GM12878 (cell line): ENCODE results near the gene FBLN1.

Experiments used
- CTCF ChIP-seq, 3 experiments: IDR thresholded peaks in 2 of 3; conservative IDR thresholded peaks in 1 of 3; 2 replicates each; pipeline ENCODE4 v1.5.1; 2011; ENCODE audit warnings: low read depth in 3 of 3, low read length in 3 of 3, mild to moderate bottlenecking in 3 of 3, control low read depth in 2 of 3, moderate library complexity in 2 of 3, inconsistent platforms in 1 of 3, mixed read lengths in 1 of 3; ENCODE audit not compliant: control insufficient read depth in 2 of 3, insufficient read depth in 1 of 3; ENCODE audit errors: extremely low read depth in 1 of 3
- E4F1 ChIP-seq: fragments of 450-650 bp; IDR thresholded peaks from 2 replicates; pipeline ENCODE4 v1.6.1; 2018; ENCODE audit warnings: borderline replicate concordance, mild to moderate bottlenecking; ENCODE audit not compliant: partially characterized antibody
- EZH2 ChIP-seq: IDR thresholded peaks from 2 replicates; pipeline ENCODE4 v1.6.1; 2012; ENCODE audit warnings: low read depth, mild to moderate bottlenecking, control low read depth, inconsistent platforms, low read length, borderline replicate concordance; ENCODE audit not compliant: control insufficient read depth
- JUNB ChIP-seq: IDR thresholded peaks from 2 replicates; pipeline ENCODE4 v1.6.1; 2016; ENCODE audit warnings: antibody characterized with exemption, mild to moderate bottlenecking
- RAD21 ChIP-seq: IDR thresholded peaks from 2 replicates; pipeline ENCODE4 v1.6.1; 2011; ENCODE audit warnings: mild to moderate bottlenecking, low read depth, low read length, moderate library complexity; ENCODE audit not compliant: insufficient read depth
- SMAD5 ChIP-seq: IDR thresholded peaks from 2 replicates; pipeline ENCODE4 v1.6.1; 2016; ENCODE audit warnings: antibody characterized with exemption, low read depth
- SMC3 ChIP-seq: IDR thresholded peaks from 2 replicates; pipeline ENCODE4 v1.6.1; 2011; ENCODE audit warnings: low read length, improper control_type of control experiment, borderline replicate concordance
- SP1 ChIP-seq: IDR thresholded peaks from one replicate; pipeline ENCODE4 v1.6.1; 2011; ENCODE audit warnings: low read depth, low read length
- ZNF384 ChIP-seq: IDR thresholded peaks from 2 replicates; pipeline ENCODE4 v1.6.1; 2012; ENCODE audit warnings: low read depth, mild to moderate bottlenecking, low read length, improper control_type of control experiment, borderline replicate concordance
- ZNF592 ChIP-seq: fragments of 450-650 bp; IDR thresholded peaks from 2 replicates; pipeline ENCODE4 v1.6.1; 2017; ENCODE audit warnings: mild to moderate bottlenecking, moderate library complexity
- ZSCAN29 ChIP-seq: fragments of 450-650 bp; IDR thresholded peaks from 2 replicates; pipeline ENCODE4 v1.6.1; 2017; ENCODE audit warnings: mild to moderate bottlenecking, moderate library complexity

- TF ChIP-seq SMAD5 (no peak), SMC3 (no peak), CTCF (IDR thresholded peaks at IDR 0.05 in 2 of 3, conservative IDR thresholded peaks at IDR 0.05 in 1 of 3; ENCODE audit: control insufficient read depth in 2 of 3, extremely low read depth in 1 of 3, insufficient read depth in 1 of 3, low read depth in 3 of 3, low read length in 3 of 3) (no peak), SP1 (no peak), ZSCAN29 (no peak), ZNF384 (no peak), ZNF592 (no peak), RAD21 (no peak), E4F1 (no peak), EZH2 (no peak), JUNB (no peak)
Observed at GRCh38 chr22:45598596-45599217, 96.0 kb downstream of the FBLN1 start.
